ENCODE results near the gene KCNN3. TPM values are rescaled to one million over a fixed set of nuclear protein-coding genes. Genes with fewer than 3 reads are reported as not detected.

Gene KCNN3
- total and polyA plus RNA-seq, 2 of the 8 experiments (the other 6 are each of a cell fraction or from before 2014, with no cell fraction given) = 2.8 to 3.7 TPM

- TF ChIP-seq BRCA1 (IDR thresholded peaks at IDR 0.05; ENCODE audit: low read depth, low read length) (no peak), CTBP2 (IDR thresholded peaks at IDR 0.05; ENCODE audit: borderline replicate concordance, insufficient read depth, insufficient read length, low read length) (no peak), CEBPB (IDR thresholded peaks at IDR 0.05; ENCODE audit: low read depth, low read length) (no peak), RBBP5 (IDR thresholded peaks at IDR 0.05; ENCODE audit: borderline replicate concordance, low read depth, low read length) (no peak), TEAD4 (IDR thresholded peaks at IDR 0.05; ENCODE audit: low read depth, low read length) (no peak), SIN3A (conservative IDR thresholded peaks at IDR 0.05 in 1 of 2, IDR thresholded peaks at IDR 0.05 in 1 of 2; ENCODE audit: low read depth in 1 of 2, low read length in 2 of 2) (no peak), POLR2A (IDR thresholded peaks at IDR 0.05; ENCODE audit: control extremely low read depth in 1 of 2, low read depth in 2 of 2, low read length in 2 of 2) (no peak)
Observed at GRCh38 chr1:154864189-154864975, 5.7 kb downstream of the KCNN3 start (continued).
